Measurements from ENCODE around the gene TVP23C. TPM values are rescaled to one million over a fixed set of nuclear protein-coding genes. Genes with fewer than 3 reads are reported as not detected.

Gene TVP23C
- total and polyA plus RNA-seq, 2 of the 8 experiments (the other 6 are each of a cell fraction or from before 2014, with no cell fraction given) = 2.9 to 9.6 TPM

DNA sequence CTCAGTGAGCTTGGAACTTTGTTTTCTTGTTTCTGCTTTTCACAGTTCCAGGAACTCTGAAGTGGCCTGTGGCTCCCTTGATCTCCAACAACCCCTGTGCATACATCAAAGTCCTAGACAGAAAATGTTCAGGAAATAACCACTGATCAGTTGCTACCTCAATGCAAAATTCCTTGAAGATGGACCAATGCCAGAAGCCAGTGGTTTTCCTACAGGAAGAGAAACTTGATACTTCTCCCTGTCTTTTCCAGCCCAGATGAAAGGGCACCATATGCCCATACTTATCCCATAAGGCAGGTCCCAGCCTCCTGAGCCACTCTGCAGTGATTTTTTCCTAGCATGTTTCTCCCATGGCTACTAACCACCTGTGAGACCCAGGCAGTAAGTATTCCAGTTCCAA, 83.6 kb downstream of the TVP23C start:
- Histone ChIP-seq H3K14ac (ENCODE audit: insufficient read length) (no peak overlapping the region), H3K56ac (replicated peaks; ENCODE audit: insufficient read length, low read depth, low read length) (no peak overlapping the region), H3K9ac (replicated peaks in 1 of 4; ENCODE audit: extremely low read depth in 1 of 4, low read depth in 3 of 4, low read length in 3 of 4) (no peak overlapping the region), H3K23ac (ENCODE audit: insufficient read length) (no peak overlapping the region), H2BK12ac (ENCODE audit: low read depth, low read length) (no peak overlapping the region), H2BK5ac (ENCODE audit: low read depth, low read length) (no peak overlapping the region), H3K18ac (ENCODE audit: extremely low read depth, low read length) (no peak overlapping the region), H3K27me3 (replicated peaks in 1 of 4; ENCODE audit: control insufficient read depth in 3 of 4, extremely low read depth in 1 of 4, insufficient read depth in 3 of 4, low read length in 3 of 4) (no peaks in the 10 kb centered on the region), H4K91ac (replicated peaks; ENCODE audit: insufficient read length, low read length) (no peak overlapping the region), H3K4me2 (ENCODE audit: insufficient read depth in 1 of 2, low read depth in 2 of 2, low read length in 2 of 2) (no peak overlapping the region), H2BK120ac (replicated peaks; ENCODE audit: low read depth, low read length) (no peak overlapping the region), H4K8ac (ENCODE audit: extremely low read depth, insufficient read depth, low read length) (no peak overlapping the region), H3K4me1 (replicated peaks in 1 of 4; ENCODE audit: control insufficient read depth in 3 of 4, insufficient read depth in 4 of 4, low read length in 3 of 4) (peaks cover 0 to 3% (median under 1%) of the 10 kb centered on the region in 4 experiments; a peak in 4 of 7 replicates), H2AFZ (ENCODE audit: low read length) (no peak overlapping the region), H4K20me1 (replicated peaks in 1 of 2; ENCODE audit: control insufficient read depth in 1 of 2, insufficient read depth in 2 of 2, low read length in 2 of 2) (peaks cover 0 to 2% of the 10 kb centered on the region in 2 experiments), H4K5ac (ENCODE audit: insufficient read length, low read depth, low read length) (no peak overlapping the region), H3K27ac (ENCODE audit: low read depth, low read length) (no peak overlapping the region), H3K4me3 (ENCODE audit: extremely low read depth in 1 of 4, insufficient read depth in 2 of 4, low read depth in 3 of 4, low read length in 4 of 4) (no peak overlapping the region), H2BK15ac (ENCODE audit: low read length) (no peak overlapping the region), H3K23me2 (ENCODE audit: low read depth, low read length) (no peaks in the 10 kb centered on the region), H3K36me3 (ENCODE audit: control insufficient read depth in 2 of 4, insufficient read depth in 4 of 4, low read length in 3 of 4) (peaks cover 0 to 3% (median 1%) of the 10 kb centered on the region in 4 experiments; a peak in 2 of 8 replicates), H3K4ac (replicated peaks; ENCODE audit: insufficient read length, low read depth, low read length) (no peak overlapping the region), H2AK5ac (ENCODE audit: low read depth, low read length) (no peak overlapping the region), H2BK20ac (ENCODE audit: low read length) (no peak overlapping the region), H3K9me3 (ENCODE audit: insufficient read depth in 2 of 2, low read depth in 1 of 2, low read length in 1 of 2) (no peaks in the 10 kb centered on the region), H3K79me2 (ENCODE audit: control insufficient read depth in 1 of 2, insufficient read depth in 2 of 2, low read length in 2 of 2) (no peaks in the 10 kb centered on the region), H3K79me1 (ENCODE audit: low read depth, low read length) (no peaks in the 10 kb centered on the region)
- TF ChIP-seq SRF (IDR thresholded peaks at IDR 0.05; ENCODE audit: low read depth, low read length) (no peak), HDAC6 (IDR thresholded peaks at IDR 0.05; ENCODE audit: low read depth, low read length) (no peak), TAF1 (IDR thresholded peaks at IDR 0.05; ENCODE audit: low read depth, low read length) (no peak), TCF12 (IDR thresholded peaks at IDR 0.05; ENCODE audit: low read depth, low read length) (no peak), JUND (IDR thresholded peaks at IDR 0.05; ENCODE audit: low read length) (no peak)
- FAIRE-seq = no peak
- ChIA-PET POLR2A (ENCODE audit: partially characterized antibody) (interaction anchor here (1.2 to 1.5 kb wide), 2 partner anchors 10 to 23 kb away, joined by 4 to 5 read pairs; no protein-coding TSS in a partner anchor), CTCF (ENCODE audit: partially characterized antibody) (interaction anchor here (0.8 to 2.6 kb wide), 6 partner anchors 10 to 231 kb away, joined by 3 to 17 read pairs (median 3); no protein-coding TSS in a partner anchor)
- DNase-seq (ENCODE audit: low read depth in 1 of 2, low spot score in 2 of 2) = no peak
